K562 treated with DMSO at 1 percent for 24 hours (cell line): ENCODE measurements around the gene KRTAP4-3. TPM values are rescaled to one million over a fixed set of nuclear protein-coding genes. Genes with fewer than 3 reads are reported as not detected.

Experiments
- total RNA-seq: library from RNA; unstranded; fragments of 300-600 nt; gene quantifications from 2 replicates; pipeline ENCODE4 v1.2.3, GENCODE V29; 2022; ENCODE audit warnings: low read depth; ENCODE audit not compliant: insufficient read depth

KRTAP4-3 gene
- total RNA-seq: not detected in 2 replicates

DNA sequence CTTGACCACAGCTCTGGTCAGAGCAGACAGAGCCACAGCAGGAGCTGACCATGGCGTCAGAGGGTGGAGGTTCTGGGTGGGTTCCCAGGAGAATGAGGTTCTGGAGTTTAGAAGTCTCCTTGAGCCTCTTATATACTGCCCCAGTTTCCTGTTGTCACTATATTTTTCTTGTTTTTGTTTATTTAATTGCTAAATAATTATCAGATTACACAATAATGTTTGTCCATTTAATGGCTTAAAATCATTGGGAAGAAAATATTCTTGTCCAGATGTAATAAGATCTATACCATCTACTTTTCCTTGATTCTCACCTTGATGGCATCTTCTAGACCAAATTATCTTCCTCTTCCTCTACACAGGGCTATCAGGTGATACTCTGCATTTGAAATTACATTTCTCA, at the start of gene KRTAP4-3:
Gene KRTAP4-3, minus strand, starts transcription at position 101 of the 400 bp plus-strand sequence. Its CDS starts 49 bp downstream, at position 52.

DNA sequence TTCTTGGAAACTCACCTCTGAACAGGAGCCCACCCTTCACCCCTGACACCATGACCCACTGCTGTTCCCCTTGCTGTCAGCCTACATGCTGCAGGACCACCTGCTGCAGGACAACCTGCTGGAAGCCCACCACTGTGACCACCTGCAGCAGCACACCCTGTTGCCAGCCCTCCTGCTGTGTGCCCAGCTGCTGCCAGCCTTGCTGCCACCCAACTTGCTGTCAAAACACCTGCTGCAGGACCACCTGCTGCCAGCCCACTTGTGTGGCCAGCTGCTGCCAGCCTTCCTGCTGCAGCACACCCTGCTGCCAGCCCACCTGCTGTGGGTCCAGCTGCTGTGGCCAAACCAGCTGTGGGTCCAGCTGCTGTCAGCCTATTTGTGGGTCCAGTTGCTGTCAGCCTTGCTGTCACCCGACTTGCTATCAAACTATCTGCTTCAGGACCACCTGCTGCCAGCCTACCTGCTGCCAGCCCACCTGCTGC, 21.9 kb upstream of the KRTAP4-3 start, which contains the start of gene KRTAP9-1:
Gene KRTAP9-1, plus strand, starts transcription at position 51 of the 482 bp plus-strand sequence. Its CDS starts 0 bp downstream, at position 51.

GRCh38 chr17:41184480-41184961, 16.5 kb upstream of the KRTAP4-3 start, which contains the start of gene KRTAP4-1:
TSS of gene KRTAP4-1 (minus strand) at chr17:41184911. CDS start at chr17:41184854, 57 bp downstream.

DNA sequence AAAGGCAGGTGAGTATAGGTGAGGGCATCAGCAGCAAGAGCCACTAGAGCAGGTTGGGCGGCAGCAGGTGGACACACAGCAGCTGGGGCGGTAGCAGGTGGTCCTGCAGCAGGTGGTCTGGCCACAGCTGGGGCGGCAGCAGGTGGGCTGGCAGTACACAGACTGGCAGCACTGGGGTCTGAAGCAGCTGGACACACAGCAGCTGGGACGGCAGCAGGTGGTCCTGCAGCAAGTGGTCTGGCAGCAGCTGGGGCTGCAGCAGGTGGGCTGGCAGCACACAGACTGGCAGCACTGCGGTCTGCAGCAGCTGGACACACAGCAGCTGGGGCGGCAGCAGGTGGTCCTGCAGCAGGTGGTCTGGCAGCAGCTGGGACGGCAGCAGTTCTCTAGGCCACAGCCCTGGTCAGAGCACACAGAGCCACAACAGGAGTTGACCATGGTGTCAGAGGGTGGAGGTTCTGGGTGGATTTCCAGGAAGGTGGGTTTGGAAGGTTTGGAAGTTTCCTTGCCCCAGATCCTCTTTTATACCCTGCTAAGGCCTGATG, 9.8 kb upstream of the KRTAP4-3 start, which contains the start of gene KRTAP4-2:
Gene KRTAP4-2, minus strand, starts transcription at position 495 of the 545 bp plus-strand sequence. Its CDS starts 57 bp downstream, at position 438.

DNA sequence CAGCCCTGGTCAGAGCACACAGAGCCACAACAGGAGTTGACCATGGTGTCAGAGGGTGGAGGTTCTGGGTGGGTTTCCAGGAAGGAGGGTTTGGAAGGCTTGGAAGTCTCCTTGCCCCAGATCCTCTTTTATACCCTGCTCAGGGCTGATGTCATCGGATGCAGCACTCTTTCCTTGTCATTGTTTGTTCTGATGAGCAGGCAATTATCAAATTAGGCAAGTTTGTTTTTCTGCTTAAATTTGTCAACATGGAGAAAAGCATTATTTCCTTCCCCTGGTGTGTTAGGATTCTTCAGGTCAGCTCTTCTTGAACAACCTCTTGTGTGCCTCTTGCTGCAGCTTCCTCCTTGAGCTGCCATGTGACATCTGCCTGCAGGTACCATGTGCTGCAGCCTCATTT, 7.4 kb downstream of the KRTAP4-3 start, which contains the start of gene KRTAP4-4:
Gene KRTAP4-4, minus strand, starts transcription at position 101 of the 400 bp plus-strand sequence. Its CDS starts 57 bp downstream, at position 44.

GRCh38 chr17:41149652-41149985, 18.4 kb downstream of the KRTAP4-3 start, which contains the start of gene KRTAP4-5:
TSS of gene KRTAP4-5 (minus strand) at chr17:41149825. CDS start at chr17:41149767, 58 bp downstream.

GRCh38 chr17:41140360-41141131, 27.5 kb downstream of the KRTAP4-3 start, which contains the start of gene KRTAP4-6:
TSS of gene KRTAP4-6 (minus strand) at chr17:41140544. CDS start at chr17:41140487, 57 bp downstream.

DNA sequence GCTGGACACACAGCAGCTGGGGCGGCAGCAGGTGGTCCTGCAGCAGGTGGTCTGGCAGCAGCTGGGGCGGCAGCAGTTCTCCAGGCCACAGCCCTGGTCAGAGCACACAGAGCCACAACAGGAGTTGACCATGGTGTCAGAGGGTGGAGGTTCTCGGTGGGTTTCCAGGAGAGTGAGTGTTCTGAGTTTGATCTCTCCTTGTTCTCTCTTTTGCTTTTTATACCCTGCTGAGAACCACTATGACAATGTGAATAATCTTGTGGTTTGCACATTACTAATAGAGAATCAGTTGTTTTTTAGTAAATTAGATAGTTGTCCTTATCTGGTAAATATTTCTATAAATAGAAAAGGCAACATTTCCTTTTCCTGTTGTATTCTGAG, 44.0 kb downstream of the KRTAP4-3 start, which contains the start of gene KRTAP4-12:
Gene KRTAP4-12, minus strand, starts transcription at position 192 of the 381 bp plus-strand sequence. Its CDS starts 60 bp downstream, at position 132.

GRCh38 chr17:41117846-41118386, 50.1 kb downstream of the KRTAP4-3 start, which contains the start of gene KRTAP4-11:
TSS of gene KRTAP4-11 (minus strand) at chr17:41118373. CDS start at chr17:41118315, 58 bp downstream.

Other genes with a start within 250 kb of the KRTAP4-3 start
- not detected in 2 replicates for gene KRT23, start 230.6 kb downstream of the KRTAP4-3 start, total RNA-seq
- not detected in 2 replicates for gene KRT39, start 201.3 kb downstream of the KRTAP4-3 start, total RNA-seq
- gene KRT40, start 183.9 kb downstream of the KRTAP4-3 start, total RNA-seq: not detected in 2 replicates
- not detected in 2 replicates for gene KRTAP3-3, start 174.1 kb downstream of the KRTAP4-3 start, total RNA-seq
- not detected in 2 replicates for gene KRTAP3-2, start 168.3 kb downstream of the KRTAP4-3 start, total RNA-seq
- gene KRTAP3-1, start 159.1 kb downstream of the KRTAP4-3 start, total RNA-seq: not detected in 2 replicates
- not detected in 2 replicates for gene KRTAP1-5, start 141.0 kb downstream of the KRTAP4-3 start, total RNA-seq
- gene KRTAP1-4, start 138.0 kb downstream of the KRTAP4-3 start, total RNA-seq: not detected in 2 replicates
- gene KRTAP1-3, start 133.3 kb downstream of the KRTAP4-3 start, total RNA-seq: not detected in 2 replicates
- gene KRTAP1-1, start 126.8 kb downstream of the KRTAP4-3 start, total RNA-seq: not detected in 2 replicates
- not detected in 2 replicates for gene KRTAP2-1, start 120.9 kb downstream of the KRTAP4-3 start, total RNA-seq
- gene KRTAP2-2, start 113.0 kb downstream of the KRTAP4-3 start, total RNA-seq: not detected in 2 replicates
- not detected in 2 replicates for gene KRTAP2-3, start 108.1 kb downstream of the KRTAP4-3 start, total RNA-seq
- gene KRTAP2-4, start 102.3 kb downstream of the KRTAP4-3 start, total RNA-seq: not detected in 2 replicates
- gene KRTAP4-7, start 84.1 kb downstream of the KRTAP4-3 start, total RNA-seq: not detected in 2 replicates
- not detected in 2 replicates for gene KRTAP4-8, start 70.1 kb downstream of the KRTAP4-3 start, total RNA-seq
- not detected in 2 replicates for gene KRTAP4-16, start 66.0 kb downstream of the KRTAP4-3 start, total RNA-seq
- gene KRTAP4-9, start 62.8 kb downstream of the KRTAP4-3 start, total RNA-seq: not detected in 2 replicates
- not detected in 2 replicates for gene KRTAP4-11, start 49.8 kb downstream of the KRTAP4-3 start, total RNA-seq
- not detected in 2 replicates for gene KRTAP4-12, start 44.0 kb downstream of the KRTAP4-3 start, total RNA-seq
- not detected in 2 replicates for gene KRTAP4-6, start 27.7 kb downstream of the KRTAP4-3 start, total RNA-seq
- gene KRTAP4-5, start 18.4 kb downstream of the KRTAP4-3 start, total RNA-seq: not detected in 2 replicates
- gene KRTAP4-4, start 7.5 kb downstream of the KRTAP4-3 start, total RNA-seq: not detected in 2 replicates
- not detected in 2 replicates for gene KRTAP4-2, start 10.0 kb upstream of the KRTAP4-3 start, total RNA-seq
- not detected in 2 replicates for gene KRTAP4-1, start 16.7 kb upstream of the KRTAP4-3 start, total RNA-seq
- gene KRTAP9-1, start 21.7 kb upstream of the KRTAP4-3 start, total RNA-seq: not detected in 2 replicates
- gene KRTAP9-2, start 58.4 kb upstream of the KRTAP4-3 start, total RNA-seq: not detected in 2 replicates
- gene KRTAP9-3, start 64.2 kb upstream of the KRTAP4-3 start, total RNA-seq: not detected in 2 replicates
- not detected in 2 replicates for gene KRTAP9-8, start 69.8 kb upstream of the KRTAP4-3 start, total RNA-seq
- gene KRTAP9-4, start 81.5 kb upstream of the KRTAP4-3 start, total RNA-seq: not detected in 2 replicates
- not detected in 2 replicates for gene KRTAP9-9, start 87.2 kb upstream of the KRTAP4-3 start, total RNA-seq
- gene KRTAP9-6, start 97.2 kb upstream of the KRTAP4-3 start, total RNA-seq: not detected in 2 replicates
- not detected in 2 replicates for gene KRTAP9-7, start 107.5 kb upstream of the KRTAP4-3 start, total RNA-seq
- not detected in 2 replicates for gene KRTAP29-1, start 134.6 kb upstream of the KRTAP4-3 start, total RNA-seq
- not detected in 2 replicates for gene KRTAP16-1, start 141.1 kb upstream of the KRTAP4-3 start, total RNA-seq
- gene KRTAP17-1, start 147.5 kb upstream of the KRTAP4-3 start, total RNA-seq: not detected in 2 replicates
- gene KRT33A, start 182.6 kb upstream of the KRTAP4-3 start, total RNA-seq: not detected in 2 replicates
- not detected in 2 replicates for gene KRT33B, start 201.6 kb upstream of the KRTAP4-3 start, total RNA-seq
- not detected in 2 replicates for gene KRT34, start 214.1 kb upstream of the KRTAP4-3 start, total RNA-seq
- not detected in 2 replicates for gene KRT31, start 229.4 kb upstream of the KRTAP4-3 start, total RNA-seq